ENCODE data around the gene TM9SF1. TPM values are rescaled to one million over a fixed set of nuclear protein-coding genes. Genes with fewer than 3 reads are reported as not detected.
A peak's percentile ranks its signal among the peaks of the same experiment; 100 is the strongest.

The TM9SF1 gene
- total and polyA plus RNA-seq, 9 of the 15 experiments (the other 6 are each of a cell fraction or from before 2014, with no cell fraction given): 5.3 to 20.3 (median 11.8) TPM

GRCh38 chr14:24232121-24232644, 36.9 kb upstream of the TM9SF1 start, which contains the start of gene NEDD8 (continued):
- TF ChIP-seq FOXJ2 (tag; IDR thresholded peaks at IDR 0.05): no peak
- TF ChIP-seq TAF1 (IDR thresholded peaks at IDR 0.05; ENCODE audit: control insufficient read depth, extremely low read depth, insufficient read depth, low read length, severe bottlenecking): peak; percentile 50
- TF ChIP-seq KDM5B (IDR thresholded peaks at IDR 0.05; ENCODE audit: insufficient replicate concordance, low read depth, low read length): peak; percentile 55
- no peak for TF ChIP-seq SRSF9 (IDR thresholded peaks at IDR 0.05; ENCODE audit: borderline replicate concordance, low read depth, low read length)
- TF ChIP-seq ZNF347 (CRISPR knock-in tag; IDR thresholded peaks at IDR 0.05; ENCODE audit: low read depth): no peak
- TF ChIP-seq DDX20 (tag; IDR thresholded peaks at IDR 0.05; ENCODE audit: low read depth): no peak
- TF ChIP-seq ZNF316 (IDR thresholded peaks at IDR 0.05): no peak
- no peak for TF ChIP-seq RCOR1 (IDR thresholded peaks at IDR 0.05; ENCODE audit: borderline replicate concordance in 1 of 2, low read depth in 2 of 2, low read length in 2 of 2)
- no peak for TF ChIP-seq POLR3A (IDR thresholded peaks at IDR 0.05; ENCODE audit: borderline replicate concordance, extremely low read depth, insufficient read depth, insufficient read length)
